H1 (cell line): ENCODE results near the gene WWP2. TPM values are rescaled to one million over a fixed set of nuclear protein-coding genes. Genes with fewer than 3 reads are reported as not detected.

Experiments
- CTCF ChIA-PET: fragments of 300-600 bp; sonication (Branson Sonifier 250); formaldehyde crosslinking; loops from one replicate; lab custom pipeline; 2021; ENCODE audit not compliant: partially characterized antibody; lab: Charles Lee
- POLR2A ChIA-PET: fragments of 300-600 bp; sonication (Branson Sonifier 250); formaldehyde crosslinking; loops from one replicate; lab custom pipeline; 2021; ENCODE audit warnings: inconsistent platforms; ENCODE audit not compliant: partially characterized antibody; lab: Charles Lee
- DNase-seq, 2 experiments: peaks; one replicate each; pipeline versions ENCODE4 v3.0.0 to v3.0.0-alpha.2; 2010 to 2022; ENCODE audit warnings: low spot score in 2 of 2, low read depth in 1 of 2, mixed read lengths in 1 of 2
- FAIRE-seq: peaks from 2 replicates; lab custom pipeline; 2011; peaks lifted over from hg19 to GRCh38; lab: Jason Lieb, UNC
- H2AFZ ChIP-seq: 2 replicates; pipeline ENCODE4 v1.8.1; 2012; ENCODE audit warnings: low read length, inconsistent platforms
- H2AK5ac ChIP-seq: 2 replicates; pipeline ENCODE4 v1.6.1; 2013; ENCODE audit warnings: low read depth, low read length
- H2BK120ac ChIP-seq: replicated peaks from 2 replicates; pipeline ENCODE3; 2013; ENCODE audit warnings: low read depth, low read length, inconsistent platforms
- H2BK12ac ChIP-seq: 2 replicates; pipeline ENCODE4 v1.6.1; 2013; ENCODE audit warnings: low read depth, low read length
- H2BK15ac ChIP-seq: 2 replicates; pipeline ENCODE4 v1.6.1; 2013; ENCODE audit warnings: low read length
- H2BK20ac ChIP-seq: 2 replicates; pipeline ENCODE4 v1.6.1; 2013; ENCODE audit warnings: low read length
- H2BK5ac ChIP-seq: 2 replicates; pipeline ENCODE4 v1.6.1; 2013; ENCODE audit warnings: low read depth, low read length
- H3K14ac ChIP-seq: 2 replicates; pipeline ENCODE4 v1.6.1; 2013; ENCODE audit warnings: inconsistent platforms; ENCODE audit not compliant: insufficient read length
- H3K18ac ChIP-seq: 2 replicates; pipeline ENCODE4 v1.6.1; 2013; ENCODE audit warnings: low read length; ENCODE audit errors: extremely low read depth
- H3K23ac ChIP-seq: 2 replicates; pipeline ENCODE4 v1.6.1; 2013; ENCODE audit warnings: inconsistent platforms; ENCODE audit not compliant: insufficient read length
- H3K23me2 ChIP-seq: 2 replicates; pipeline ENCODE4 v1.6.1; 2013; ENCODE audit warnings: low read depth, low read length
- H3K27ac ChIP-seq: 2 replicates; pipeline ENCODE4 v1.6.1; 2011; ENCODE audit warnings: low read depth, low read length, inconsistent platforms
- H3K27me3 ChIP-seq, 4 experiments: replicated peaks in 1 of 4; 1 replicate in 1 of 4; 2 replicates in 3 of 4; pipeline versions ENCODE4 v1.6.1 to v1.8.1; 2011 to 2013; ENCODE audit warnings: low read length in 3 of 4, mild to moderate bottlenecking in 3 of 4, inconsistent platforms in 2 of 4, mixed read lengths in 2 of 4, moderate library complexity in 1 of 4; ENCODE audit not compliant: control insufficient read depth in 3 of 4, insufficient read depth in 3 of 4; ENCODE audit errors: extremely low read depth in 1 of 4
- H3K36me3 ChIP-seq, 4 experiments: 2 replicates each; pipeline versions ENCODE4 v1.6.1 to v1.8.1; 2011 to 2013; ENCODE audit warnings: mild to moderate bottlenecking in 4 of 4, low read length in 3 of 4, moderate library complexity in 2 of 4, control low read depth in 1 of 4, inconsistent platforms in 1 of 4; ENCODE audit not compliant: insufficient read depth in 4 of 4, control insufficient read depth in 2 of 4
- H3K4ac ChIP-seq: replicated peaks from 2 replicates; pipeline ENCODE3; 2013; ENCODE audit warnings: low read length, low read depth, mixed read lengths, inconsistent platforms; ENCODE audit not compliant: insufficient read length
- H3K4me1 ChIP-seq, 4 experiments: replicated peaks in 1 of 4; 1 replicate in 1 of 4; 2 replicates in 3 of 4; pipeline versions ENCODE4 v1.6.1 to v1.8.1; 2011 to 2013; ENCODE audit warnings: low read length in 3 of 4, inconsistent platforms in 2 of 4, mixed read lengths in 1 of 4; ENCODE audit not compliant: insufficient read depth in 4 of 4, control insufficient read depth in 3 of 4
- H3K4me2 ChIP-seq, 2 experiments: 2 replicates each; pipeline versions ENCODE4 v1.6.1 to v1.8.1; 2011 to 2013; ENCODE audit warnings: low read depth in 2 of 2, low read length in 2 of 2, control low read depth in 1 of 2, inconsistent platforms in 1 of 2, mild to moderate bottlenecking in 1 of 2; ENCODE audit not compliant: insufficient read depth in 1 of 2
- H3K4me3 ChIP-seq, 4 experiments: fragments of 200-600, 300-600 bp in 1 of 4; sonication (generic), shearing (Covaris generic), sonication (Bioruptor Twin) in 1 of 4; 2 replicates each; pipeline versions ENCODE4 v1.5.1 to v1.8.1; 2011 to 2016; ENCODE audit warnings: low read length in 4 of 4, low read depth in 3 of 4, control low read depth in 2 of 4, inconsistent platforms in 2 of 4, mild to moderate bottlenecking in 2 of 4, mixed read lengths in 1 of 4, moderate library complexity in 1 of 4; ENCODE audit not compliant: insufficient read depth in 2 of 4; ENCODE audit errors: extremely low read depth in 1 of 4
- H3K56ac ChIP-seq: replicated peaks from 2 replicates; pipeline ENCODE3; 2013; ENCODE audit warnings: low read depth, mild to moderate bottlenecking, mixed read lengths, low read length, inconsistent platforms; ENCODE audit not compliant: insufficient read length
- H3K79me1 ChIP-seq: 2 replicates; pipeline ENCODE4 v1.6.1; 2013; ENCODE audit warnings: low read depth, low read length, control low read depth
- H3K79me2 ChIP-seq, 2 experiments: 2 replicates each; pipeline versions ENCODE4 v1.6.1 to v1.8.1; 2012 to 2013; ENCODE audit warnings: low read length in 2 of 2, mild to moderate bottlenecking in 2 of 2, inconsistent platforms in 1 of 2; ENCODE audit not compliant: insufficient read depth in 2 of 2, control insufficient read depth in 1 of 2
- H3K9ac ChIP-seq, 4 experiments: replicated peaks in 1 of 4; 1 replicate in 1 of 4; 2 replicates in 3 of 4; pipeline versions ENCODE4 v1.6.1 to v1.8.1; 2011 to 2013; ENCODE audit warnings: low read depth in 3 of 4, low read length in 3 of 4, control low read depth in 2 of 4, mild to moderate bottlenecking in 2 of 4, moderate library complexity in 2 of 4, inconsistent platforms in 1 of 4; ENCODE audit errors: extremely low read depth in 1 of 4
- H3K9me3 ChIP-seq, 2 experiments: 2 replicates each; pipeline versions ENCODE4 v1.6.1 to v1.8.1; 2012 to 2013; ENCODE audit warnings: mild to moderate bottlenecking in 2 of 2, moderate library complexity in 2 of 2, control low read depth in 1 of 2, inconsistent platforms in 1 of 2, low read depth in 1 of 2, low read length in 1 of 2, mixed read lengths in 1 of 2; ENCODE audit not compliant: insufficient read depth in 2 of 2
- H4K20me1 ChIP-seq, 2 experiments: replicated peaks in 1 of 2; 2 replicates each; pipeline versions ENCODE3 to v1.8.1; 2011 to 2013; ENCODE audit warnings: inconsistent platforms in 2 of 2, low read length in 2 of 2, mild to moderate bottlenecking in 1 of 2; ENCODE audit not compliant: insufficient read depth in 2 of 2, control insufficient read depth in 1 of 2
- H4K5ac ChIP-seq: 2 replicates; pipeline ENCODE4 v1.6.1; 2013; ENCODE audit warnings: low read length, low read depth, mixed read lengths, inconsistent platforms; ENCODE audit not compliant: insufficient read length
- H4K8ac ChIP-seq: 2 replicates; pipeline ENCODE4 v1.8.0; 2013; ENCODE audit warnings: mild to moderate bottlenecking, moderate library complexity, low read length, inconsistent platforms; ENCODE audit not compliant: insufficient read depth; ENCODE audit errors: extremely low read depth
- H4K91ac ChIP-seq: replicated peaks from 2 replicates; pipeline ENCODE3; 2013; ENCODE audit warnings: low read length, mixed read lengths, inconsistent platforms; ENCODE audit not compliant: insufficient read length
- ATF3 ChIP-seq: IDR thresholded peaks from 2 replicates; pipeline ENCODE4 v1.6.1; 2011; ENCODE audit warnings: low read depth, mild to moderate bottlenecking, low read length; ENCODE audit not compliant: insufficient read depth
- CHD1 ChIP-seq: IDR thresholded peaks from 2 replicates; pipeline ENCODE4 v1.6.1; 2012; ENCODE audit warnings: low read depth, low read length, improper control_type of control experiment
- E2F6 ChIP-seq: IDR thresholded peaks from 2 replicates; pipeline ENCODE4 v1.6.1; 2012; ENCODE audit warnings: inconsistent platforms
- MAX ChIP-seq: IDR thresholded peaks from 2 replicates; pipeline ENCODE4 v1.6.1; 2012; ENCODE audit warnings: inconsistent platforms
- RNF2 ChIP-seq: fragments of 200-900, 300-1000 bp; sonication (generic); IDR thresholded peaks from 2 replicates; pipeline ENCODE4 v1.7.1; 2016; ENCODE audit warnings: borderline replicate concordance, low read depth, mild to moderate bottlenecking, antibody characterized with exemption, low read length; ENCODE audit not compliant: poor library complexity, severe bottlenecking; ENCODE audit errors: missing control alignments
- TBP ChIP-seq: IDR thresholded peaks from 2 replicates; pipeline ENCODE4 v1.6.1; 2011; ENCODE audit warnings: low read depth, low read length, improper control_type of control experiment
- WGBS, 2 experiments: shearing (Covaris generic) in 1 of 2; methylation state at CpG; one replicate each; pipeline versions ENCODE4 v1.1.6 to v1.1.7; 2013 to 2015; ENCODE audit warnings: low lambda C conversion rate in 2 of 2, mixed read lengths in 2 of 2, inconsistent platforms in 1 of 2, low coverage in 1 of 2, missing lambda C conversion rate in 1 of 2; ENCODE audit not compliant: insufficient replicate concordance in 2 of 2, insufficient coverage in 1 of 2, insufficient read length in 1 of 2; ENCODE audit errors: extremely low coverage in 1 of 2, missing lambda C conversion rate in 1 of 2; 5-methylcytosine and 5-hydroxymethylcytosine counted together
- polyA plus RNA-seq, 7 experiments: library from polyadenylated mRNA; depleted of rRNA in 3 of 7; stranded (reverse) in 5 of 7; unstranded in 2 of 7; fragments of >200 nt in 5 of 7; fragments of 200-250 nt in 2 of 7; gene quantifications; 1 replicate in 5 of 7; 2 replicates in 1 of 7; 4 replicates in 1 of 7; pipeline versions ENCODE4 v1.2.1 to v1.2.3, GENCODE V29; 2011 to 2013; ENCODE audit warnings: missing spikeins in 2 of 7, mixed read lengths in 2 of 7
- total RNA-seq: library from RNA; stranded (reverse); fragmentation: NEBNext Ultra II Directional; extraction: Animal tissue kit (Norgen Biotek cat#: 25700); gene quantifications from 2 replicates; pipeline ENCODE4 v1.2.1, GENCODE V29; 2021

Gene WWP2
- total and polyA plus RNA-seq, 2 of the 8 experiments (the other 6 are each of a cell fraction or from before 2014, with no cell fraction given), result 14.1 to 42.2 TPM

GRCh38 chr16:69886726-69887125, 124.6 kb downstream of the WWP2 start:
- Histone ChIP-seq H2BK5ac (no peak overlapping the region), H3K27ac (no peak overlapping the region), H4K20me1 (peaks cover 0 to 1% of the 10 kb centered on the region in 2 experiments), H4K8ac (no peak overlapping the region), H3K23me2 (0 out of 2 replicates have a peak, but pooled peaks cover 2% of the 10 kb centered on the region), H3K4me1 (peaks cover 0 to 3% (median 0%) of the 10 kb centered on the region in 4 experiments; a peak in 1 of 7 replicates), H3K36me3 (peaks cover 0 to 10% (median 0%) of the 10 kb centered on the region in 4 experiments; a peak in 3 of 8 replicates), H3K4me3 (no peak overlapping the region), H3K23ac (no peak overlapping the region), H4K5ac (no peak overlapping the region), H3K56ac (no peak overlapping the region), H3K79me2 (no peaks in the 10 kb centered on the region), H3K79me1 (no peaks in the 10 kb centered on the region), H3K4me2 (no peak overlapping the region), H2AK5ac (no peak overlapping the region), H3K4ac (no peak overlapping the region), H3K27me3 (no peaks in the 10 kb centered on the region), H2AFZ (no peak overlapping the region), H2BK15ac (no peak overlapping the region), H2BK120ac (no peak overlapping the region), H3K9me3 (no peaks in the 10 kb centered on the region), H3K18ac (no peak overlapping the region), H4K91ac (no peak overlapping the region), H3K14ac (no peak overlapping the region), H2BK12ac (no peak overlapping the region), H2BK20ac (no peak overlapping the region), H3K9ac (no peak overlapping the region)
- TF ChIP-seq CHD1, result no peak
- TF ChIP-seq RNF2, result no peak
- TF ChIP-seq TBP, result no peak
- no peak for TF ChIP-seq E2F6
- TF ChIP-seq ATF3, result no peak
- no peak for TF ChIP-seq MAX
- DNase-seq (no peak), FAIRE-seq (no peak)
- 95% methylated on average over 5 of the region's 5 CpGs; no CpG with 5 or more reads in 1 of the 2 experiments for WGBS, 2 experiments
- CTCF ChIA-PET, result interaction anchor here (0.6 to 1.1 kb wide), 3 partner anchors 9 to 45 kb away, joined by 3 to 6 read pairs (median 4); no protein-coding TSS in a partner anchor
- POLR2A ChIA-PET, result interaction anchor here (0.6 kb wide), 1 partner anchor 88 kb away, joined by 3 read pairs; no protein-coding TSS in a partner anchor
